Thyroid gland (tissue), 4 donors: ENCODE measurements around the gene CAMK1G. TPM values are rescaled to one million over a fixed set of nuclear protein-coding genes. Genes with fewer than 3 reads are reported as not detected.

Source experiments
- DNase-seq, 2 donors: peaks; one replicate each; pipeline ENCODE4 v3.0.0-alpha.2; 2019
- H3K27ac ChIP-seq, 3 donors: fragments of 200-600 bp; sonication (generic); 1 replicate in 2 of 3; 2 replicates in 1 of 3; pipeline ENCODE4 v1.5.1; 2016 to 2019; ENCODE audit warnings: mild to moderate bottlenecking in 1 of 3, moderate library complexity in 1 of 3
- H3K27me3 ChIP-seq: fragments of 200-600 bp; sonication (generic); one replicate; pipeline ENCODE4 v1.5.1; 2019
- H3K36me3 ChIP-seq, 2 donors: fragments of 200-600 bp; sonication (generic); one replicate each; pipeline ENCODE4 v1.5.1; 2016 to 2019
- H3K4me1 ChIP-seq, 2 donors: fragments of 200-600 bp; sonication (generic); one replicate each; pipeline ENCODE4 v1.5.1; 2017 to 2019
- H3K4me3 ChIP-seq, 3 donors: fragments of 200-600 bp; sonication (generic); replicated peaks in 1 of 3; 1 replicate in 2 of 3; 2 replicates in 1 of 3; pipeline ENCODE4 v1.5.1; 2016; ENCODE audit warnings: mild to moderate bottlenecking in 1 of 3
- H3K9me3 ChIP-seq: fragments of 200-600 bp; sonication (generic); one replicate; pipeline ENCODE4 v1.5.1; 2017
- POLR2A ChIP-seq, 2 donors: fragments of 450-650 bp; IDR thresholded peaks; one replicate each; pipeline ENCODE4 v1.6.1; 2017; ENCODE audit warnings: antibody characterized with exemption in 2 of 2, mild to moderate bottlenecking in 2 of 2, moderate library complexity in 1 of 2
- WGBS, 2 donors: methylation state at CpG; one replicate each; pipeline ENCODE4 v1.1.5; 2017; 5-methylcytosine and 5-hydroxymethylcytosine counted together
- intact Hi-C: fragments of 100-400 bp; cut with DNase I; formaldehyde crosslinking; loops from one replicate; pipeline ENCODE4 v1.15.1; 2023
- total RNA-seq, 4 donors: library from RNA; depleted of rRNA; stranded (reverse); fragments of >200 nt; gene quantifications; one replicate each; pipeline ENCODE4 v1.2.3, GENCODE V29; 2016
- TF ChIP-seq, protein P1 (sequence below), 6 experiments: fragments of 200-600 bp in 3 of 6; fragments of 450-650 bp in 3 of 6; sonication (generic) in 3 of 6; IDR thresholded peaks; one replicate each; pipeline ENCODE4 v1.5.1; 2016 to 2019; ENCODE audit warnings: antibody characterized with exemption in 6 of 6, mild to moderate bottlenecking in 2 of 6, inconsistent platforms in 1 of 6, moderate library complexity in 1 of 6

The CAMK1G gene
- total RNA-seq, 4 donors from 2014 or later: not detected

DNA sequence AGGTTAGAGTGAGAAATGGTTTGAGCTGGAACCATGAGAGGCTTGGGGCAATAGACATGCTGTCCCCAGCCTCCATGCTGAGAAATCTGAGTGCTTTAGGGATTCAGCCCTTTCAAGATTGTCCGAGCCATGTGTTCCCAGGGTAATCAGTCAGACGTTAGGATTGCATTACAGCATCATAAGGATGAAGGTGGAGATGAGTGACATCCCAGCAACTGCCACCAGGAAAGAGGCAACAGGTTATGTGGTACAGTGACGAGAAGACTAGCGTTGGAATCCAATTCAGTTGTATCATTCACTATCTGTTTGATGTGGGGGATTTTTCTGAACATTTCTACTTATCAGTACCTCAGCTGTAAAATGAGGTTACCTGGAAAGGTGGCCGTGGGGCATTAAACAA is 1.7 kb downstream of the CAMK1G start:
- DNase-seq: no peak
- WGBS, 2 donors: 54 to 57% methylated on average over 5 of the region's 5 CpGs
- peaks cover 5 to 17% of the 10 kb centered on the region in 2 donors for H3K4me1 ChIP-seq
- H3K27me3 ChIP-seq: no peaks in the 10 kb centered on the region
- TF ChIP-seq POLR2A (IDR thresholded peaks at IDR 0.05): no peak
- TF ChIP-seq, protein P1, sequence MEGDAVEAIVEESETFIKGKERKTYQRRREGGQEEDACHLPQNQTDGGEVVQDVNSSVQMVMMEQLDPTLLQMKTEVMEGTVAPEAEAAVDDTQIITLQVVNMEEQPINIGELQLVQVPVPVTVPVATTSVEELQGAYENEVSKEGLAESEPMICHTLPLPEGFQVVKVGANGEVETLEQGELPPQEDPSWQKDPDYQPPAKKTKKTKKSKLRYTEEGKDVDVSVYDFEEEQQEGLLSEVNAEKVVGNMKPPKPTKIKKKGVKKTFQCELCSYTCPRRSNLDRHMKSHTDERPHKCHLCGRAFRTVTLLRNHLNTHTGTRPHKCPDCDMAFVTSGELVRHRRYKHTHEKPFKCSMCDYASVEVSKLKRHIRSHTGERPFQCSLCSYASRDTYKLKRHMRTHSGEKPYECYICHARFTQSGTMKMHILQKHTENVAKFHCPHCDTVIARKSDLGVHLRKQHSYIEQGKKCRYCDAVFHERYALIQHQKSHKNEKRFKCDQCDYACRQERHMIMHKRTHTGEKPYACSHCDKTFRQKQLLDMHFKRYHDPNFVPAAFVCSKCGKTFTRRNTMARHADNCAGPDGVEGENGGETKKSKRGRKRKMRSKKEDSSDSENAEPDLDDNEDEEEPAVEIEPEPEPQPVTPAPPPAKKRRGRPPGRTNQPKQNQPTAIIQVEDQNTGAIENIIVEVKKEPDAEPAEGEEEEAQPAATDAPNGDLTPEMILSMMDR (IDR thresholded peaks at IDR 0.05): no peak
- H3K27ac ChIP-seq: no peak overlapping the region
- H3K36me3 ChIP-seq: no peaks in the 10 kb centered on the region
- H3K4me3 ChIP-seq: no peak overlapping the region
- H3K9me3 ChIP-seq: no peaks in the 10 kb centered on the region
- intact Hi-C loops: no loop called here

DNA sequence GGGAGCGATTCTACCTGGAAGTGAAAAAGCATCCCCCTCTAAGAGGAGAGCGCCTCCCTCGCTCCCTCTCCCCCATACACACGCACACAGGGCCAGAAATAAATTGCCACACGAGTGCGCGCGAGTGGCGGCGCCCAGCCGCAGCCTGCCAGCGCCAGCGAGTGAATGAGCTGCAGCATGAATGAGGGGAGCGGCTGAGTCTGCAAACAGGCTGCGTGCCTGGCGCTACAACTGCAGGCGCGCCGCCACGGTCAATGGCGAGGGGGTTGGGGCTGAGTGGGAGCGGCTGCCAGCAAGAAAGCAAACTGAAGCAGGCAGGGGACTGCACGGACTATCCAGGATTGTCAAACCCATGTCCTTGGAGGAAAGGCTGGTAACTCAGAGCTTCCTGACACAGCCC is 2.2 kb downstream of the CAMK1G start:
- intact Hi-C loops: no loop called here
- no peaks in the 10 kb centered on the region for H3K9me3 ChIP-seq
- H3K4me3 ChIP-seq: no peak overlapping the region
- no peak overlapping the region for H3K27ac ChIP-seq
- TF ChIP-seq POLR2A (IDR thresholded peaks at IDR 0.05): no peak
- TF ChIP-seq, protein P1 (IDR thresholded peaks at IDR 0.05): peak in 1 of 6 experiments; percentile 15
- peaks cover 5 to 17% of the 10 kb centered on the region in 2 donors for H3K4me1 ChIP-seq
- DNase-seq: peak; percentile 73 to 80
- no peaks in the 10 kb centered on the region for H3K36me3 ChIP-seq
- H3K27me3 ChIP-seq: no peaks in the 10 kb centered on the region
- 5% methylated on average over 11 to 22 of the region's 23 CpGs for whole genome bisulfite sequencing, 2 donors

DNA sequence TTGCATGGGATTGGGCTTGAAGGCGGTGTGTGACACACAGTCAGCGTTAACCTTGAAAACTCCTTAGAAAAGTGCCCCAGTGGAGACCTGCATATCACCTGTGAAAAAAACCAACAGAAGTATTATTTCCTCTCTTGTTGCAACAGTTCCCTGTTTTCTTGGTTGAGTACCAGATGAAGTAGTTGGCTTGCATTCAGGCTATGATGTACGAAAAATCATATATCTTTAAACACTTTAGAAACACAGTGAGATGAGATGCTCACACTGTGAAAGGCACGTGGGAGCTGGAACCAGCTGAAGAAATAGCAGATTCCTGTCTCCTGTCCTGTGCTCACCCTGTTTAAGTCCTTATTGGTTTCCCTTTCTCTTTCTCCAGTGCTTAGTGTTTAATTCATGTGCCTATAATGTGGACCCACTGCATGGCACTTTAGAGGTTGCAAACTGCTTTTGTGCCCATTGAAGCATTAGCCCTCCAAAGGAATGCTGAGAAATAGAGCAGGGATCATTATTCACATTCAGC is 2.8 kb downstream of the CAMK1G start:
- TF ChIP-seq, protein P1 (IDR thresholded peaks at IDR 0.05): no peak
- TF ChIP-seq POLR2A (IDR thresholded peaks at IDR 0.05): no peak
- H3K4me3 ChIP-seq: no peak overlapping the region
- H3K9me3 ChIP-seq: no peaks in the 10 kb centered on the region
- no peak overlapping the region for H3K27ac ChIP-seq
- DNase-seq: no peak
- no peaks in the 10 kb centered on the region for H3K36me3 ChIP-seq
- no peaks in the 10 kb centered on the region for H3K27me3 ChIP-seq
- peaks cover 5 to 17% of the 10 kb centered on the region in 2 donors for H3K4me1 ChIP-seq
- 33 to 50% methylated on average over 4 of the region's 4 CpGs for WGBS, 2 donors
- intact Hi-C loops: no loop called here

DNA sequence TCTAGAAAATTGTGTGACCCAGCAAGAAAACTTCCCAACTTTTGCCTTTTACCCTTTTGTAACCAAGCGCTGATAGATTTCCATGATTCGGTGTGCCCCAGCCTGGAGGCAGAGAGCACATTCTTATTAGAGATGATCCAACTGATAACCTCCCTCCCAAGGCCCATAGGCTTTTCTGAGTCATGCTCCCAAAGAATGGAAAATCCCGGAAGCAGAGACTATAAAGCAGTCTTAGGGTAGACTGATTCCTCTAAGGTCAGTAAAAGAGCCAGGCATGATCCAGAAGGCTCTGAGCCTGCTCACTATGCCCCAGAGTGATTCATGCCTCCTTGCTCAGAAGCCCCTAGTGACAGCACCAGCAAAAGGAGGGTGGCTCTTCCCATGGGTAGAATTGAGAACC is 4.3 kb downstream of the CAMK1G start:
- no peaks in the 10 kb centered on the region for H3K27me3 ChIP-seq
- H3K4me1 ChIP-seq: peaks cover 5 to 17% of the 10 kb centered on the region in 2 donors
- 92 to 94% methylated on average over 3 of the region's 3 CpGs for WGBS, 2 donors
- H3K36me3 ChIP-seq: no peaks in the 10 kb centered on the region
- intact Hi-C loops: no loop called here
- no peak overlapping the region for H3K27ac ChIP-seq
- H3K9me3 ChIP-seq: no peaks in the 10 kb centered on the region
- no peak for TF ChIP-seq POLR2A (IDR thresholded peaks at IDR 0.05)
- TF ChIP-seq, protein P1 (IDR thresholded peaks at IDR 0.05): no peak
- DNase-seq: no peak
- H3K4me3 ChIP-seq: no peak overlapping the region

DNA sequence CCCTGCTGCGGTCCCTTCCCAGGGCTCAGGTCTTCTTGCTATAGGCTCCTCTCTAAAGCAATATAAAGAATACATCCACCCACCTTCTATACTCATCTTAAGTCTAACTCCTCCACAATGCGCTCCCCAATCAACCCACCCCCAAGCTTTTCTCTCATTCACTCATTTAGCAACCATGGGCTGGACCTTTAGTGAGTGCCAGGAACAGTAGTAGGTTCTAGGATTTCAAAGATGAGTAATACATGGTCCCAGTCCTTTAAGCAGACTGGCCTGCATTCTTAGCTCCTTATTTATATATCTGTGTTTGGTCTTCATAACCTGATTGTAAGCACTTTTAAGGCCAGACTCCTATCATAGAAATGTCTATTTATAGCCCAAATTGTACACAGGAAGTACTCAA is 5.9 kb downstream of the CAMK1G start:
- 89 to 98% methylated on average over 2 of the region's 2 CpGs for WGBS, 2 donors
- Histone ChIP-seq H3K4me3 (no peak overlapping the region), H3K9me3 (no peaks in the 10 kb centered on the region), H3K36me3 (no peaks in the 10 kb centered on the region), H3K27ac (no peak overlapping the region), H3K4me1 (peaks cover 5 to 14% of the 10 kb centered on the region in 2 donors), H3K27me3 (no peaks in the 10 kb centered on the region)
- TF ChIP-seq, protein P1 (IDR thresholded peaks at IDR 0.05): no peak
- TF ChIP-seq POLR2A (IDR thresholded peaks at IDR 0.05): no peak
- DNase-seq: no peak
- intact Hi-C loops: no loop called here
